ENCODE results near the gene MMAA. TPM values are rescaled to one million over a fixed set of nuclear protein-coding genes. Genes with fewer than 3 reads are reported as not detected.
A peak's percentile ranks its signal among the peaks of the same experiment; 100 is the strongest.
"Not testable (repeated sequence)": the region's sequence is repeated elsewhere in the genome, so short reads cannot be mapped to it uniquely, and the experiment has no call there.

The MMAA gene
- total and polyA plus RNA-seq, 9 donors: 4.4 to 7.8 (median 6.3) TPM

- Histone ChIP-seq H3K27ac (ENCODE audit: low read length) (no peak overlapping the region), H3K4me1 (ENCODE audit: control insufficient read depth, insufficient read depth, low read length) (no peaks in the 10 kb centered on the region), H3K36me3 (ENCODE audit: control insufficient read depth, insufficient read depth, low read length) (no peaks in the 10 kb centered on the region), H3K4me3 (ENCODE audit: low read length) (no peak overlapping the region), H3K27me3 (ENCODE audit: control insufficient read depth, insufficient read depth, low read length) (no peaks in the 10 kb centered on the region), H3K9me3 (replicated peaks; ENCODE audit: control insufficient read depth, low read depth, low read length) (no peaks in the 10 kb centered on the region)
- no CpG with 5 or more reads among the region's 2 CpGs for WGBS (ENCODE audit: insufficient coverage)
- DNase-seq: no peak
These were observed 7.4 kb downstream of the MMAA start for GRCh38 chr4:145626623-145626982.

GRCh38 chr4:145635117-145635516, 15.9 kb downstream of the MMAA start:
- Histone ChIP-seq H3K36me3 (ENCODE audit: control insufficient read depth, insufficient read depth, low read length) (peaks cover 15% of the 10 kb centered on the region), H3K27ac (ENCODE audit: low read length) (no peak overlapping the region), H3K4me1 (ENCODE audit: control insufficient read depth, insufficient read depth, low read length) (peaks cover 10% of the 10 kb centered on the region), H3K4me3 (ENCODE audit: low read length) (no peak overlapping the region), H3K27me3 (ENCODE audit: control insufficient read depth, insufficient read depth, low read length) (no peaks in the 10 kb centered on the region), H3K9me3 (replicated peaks; ENCODE audit: control insufficient read depth, low read depth, low read length) (no peaks in the 10 kb centered on the region)
- whole genome bisulfite sequencing (ENCODE audit: insufficient coverage): no CpG with 5 or more reads among the region's 1 CpG
- DNase-seq: no peak

GRCh38 chr4:145635630-145636029, 16.4 kb downstream of the MMAA start:
- no peak overlapping the region for H3K27ac ChIP-seq (ENCODE audit: low read length)
- no peak for DNase-seq
- peaks cover 13% of the 10 kb centered on the region for H3K4me1 ChIP-seq (ENCODE audit: control insufficient read depth, insufficient read depth, low read length)
- no peak overlapping the region for H3K4me3 ChIP-seq (ENCODE audit: low read length)
- no peaks in the 10 kb centered on the region for H3K9me3 ChIP-seq (replicated peaks; ENCODE audit: control insufficient read depth, low read depth, low read length)
- peaks cover 15% of the 10 kb centered on the region for H3K36me3 ChIP-seq (ENCODE audit: control insufficient read depth, insufficient read depth, low read length)
- no peaks in the 10 kb centered on the region for H3K27me3 ChIP-seq (ENCODE audit: control insufficient read depth, insufficient read depth, low read length)

- Histone ChIP-seq H3K36me3 (ENCODE audit: control insufficient read depth, insufficient read depth, low read length) (peaks cover 7% of the 10 kb centered on the region), H3K27me3 (ENCODE audit: control insufficient read depth, insufficient read depth, low read length) (no peaks in the 10 kb centered on the region), H3K9me3 (replicated peaks; ENCODE audit: control insufficient read depth, low read depth, low read length) (no peaks in the 10 kb centered on the region), H3K27ac (ENCODE audit: low read length) (no peak overlapping the region), H3K4me1 (ENCODE audit: control insufficient read depth, insufficient read depth, low read length) (peaks cover 15% of the 10 kb centered on the region), H3K4me3 (ENCODE audit: low read length) (no peak overlapping the region)
- no CpG with 5 or more reads among the region's 6 CpGs for WGBS (ENCODE audit: insufficient coverage)
- no peak for DNase-seq
These were observed 20.1 kb downstream of the MMAA start for GRCh38 chr4:145639186-145639698.

- H3K36me3 ChIP-seq (ENCODE audit: control insufficient read depth, insufficient read depth, low read length); H3K27ac ChIP-seq (ENCODE audit: low read length); H3K4me3 ChIP-seq (ENCODE audit: low read length); H3K27me3 ChIP-seq (ENCODE audit: control insufficient read depth, insufficient read depth, low read length); H3K9me3 ChIP-seq (replicated peaks; ENCODE audit: control insufficient read depth, low read depth, low read length); H3K4me1 ChIP-seq (ENCODE audit: control insufficient read depth, insufficient read depth, low read length): not testable (repeated sequence)
- 25% methylated on average over 1 of the region's 2 CpGs for WGBS (ENCODE audit: insufficient coverage)
- DNase-seq: peak; percentile 49
These were observed 21.1 kb downstream of the MMAA start for GRCh38 chr4:145640236-145640635.

- Histone ChIP-seq H3K27ac (ENCODE audit: low read length) (no peak overlapping the region), H3K4me1 (ENCODE audit: control insufficient read depth, insufficient read depth, low read length) (peaks cover 5% of the 10 kb centered on the region), H3K4me3 (ENCODE audit: low read length) (no peak overlapping the region), H3K27me3 (ENCODE audit: control insufficient read depth, insufficient read depth, low read length) (no peaks in the 10 kb centered on the region), H3K36me3 (ENCODE audit: control insufficient read depth, insufficient read depth, low read length) (peaks cover 4% of the 10 kb centered on the region), H3K9me3 (replicated peaks; ENCODE audit: control insufficient read depth, low read depth, low read length) (no peaks in the 10 kb centered on the region)
- DNase-seq: no peak
- no CpG with 5 or more reads among the region's 1 CpG for WGBS (ENCODE audit: insufficient coverage)
These were observed 24.1 kb downstream of the MMAA start for GRCh38 chr4:145643295-145643694.

GRCh38 chr4:145644699-145645098, 25.5 kb downstream of the MMAA start:
- Histone ChIP-seq H3K27me3 (ENCODE audit: control insufficient read depth, insufficient read depth, low read length) (no peaks in the 10 kb centered on the region), H3K27ac (ENCODE audit: low read length) (no peak overlapping the region), H3K36me3 (ENCODE audit: control insufficient read depth, insufficient read depth, low read length) (no peaks in the 10 kb centered on the region), H3K4me3 (ENCODE audit: low read length) (no peak overlapping the region), H3K4me1 (ENCODE audit: control insufficient read depth, insufficient read depth, low read length) (peaks cover 5% of the 10 kb centered on the region), H3K9me3 (replicated peaks; ENCODE audit: control insufficient read depth, low read depth, low read length) (no peaks in the 10 kb centered on the region)
- 100% methylated on average over 1 of the region's 3 CpGs for WGBS (ENCODE audit: insufficient coverage)
- DNase-seq: no peak

- Histone ChIP-seq H3K9me3 (replicated peaks; ENCODE audit: control insufficient read depth, low read depth, low read length) (no peaks in the 10 kb centered on the region), H3K36me3 (ENCODE audit: control insufficient read depth, insufficient read depth, low read length) (peaks cover 22% of the 10 kb centered on the region), H3K27me3 (ENCODE audit: control insufficient read depth, insufficient read depth, low read length) (no peaks in the 10 kb centered on the region), H3K27ac (ENCODE audit: low read length) (no peak overlapping the region), H3K4me1 (ENCODE audit: control insufficient read depth, insufficient read depth, low read length) (no peaks in the 10 kb centered on the region), H3K4me3 (ENCODE audit: low read length) (no peak overlapping the region)
- WGBS (ENCODE audit: insufficient coverage): no CpG with 5 or more reads among the region's 1 CpG
- DNase-seq: no peak
These were observed 37.0 kb downstream of the MMAA start for GRCh38 chr4:145656156-145656555.

GRCh38 chr4:145660064-145660463, 40.9 kb downstream of the MMAA start:
- DNase-seq: no peak
- Histone ChIP-seq H3K4me1 (ENCODE audit: control insufficient read depth, insufficient read depth, low read length) (no peaks in the 10 kb centered on the region), H3K9me3 (replicated peaks; ENCODE audit: control insufficient read depth, low read depth, low read length) (no peaks in the 10 kb centered on the region), H3K27ac (ENCODE audit: low read length) (no peak overlapping the region), H3K4me3 (ENCODE audit: low read length) (no peak overlapping the region), H3K27me3 (ENCODE audit: control insufficient read depth, insufficient read depth, low read length) (no peaks in the 10 kb centered on the region), H3K36me3 (ENCODE audit: control insufficient read depth, insufficient read depth, low read length) (peaks cover 6% of the 10 kb centered on the region)
- WGBS (ENCODE audit: insufficient coverage): 81% methylated on average over 3 of the region's 3 CpGs

- Histone ChIP-seq H3K36me3 (ENCODE audit: control insufficient read depth, insufficient read depth, low read length) (no peaks in the 10 kb centered on the region), H3K4me1 (ENCODE audit: control insufficient read depth, insufficient read depth, low read length) (no peaks in the 10 kb centered on the region), H3K9me3 (replicated peaks; ENCODE audit: control insufficient read depth, low read depth, low read length) (no peaks in the 10 kb centered on the region), H3K4me3 (ENCODE audit: low read length) (no peak overlapping the region), H3K27me3 (ENCODE audit: control insufficient read depth, insufficient read depth, low read length) (no peaks in the 10 kb centered on the region), H3K27ac (ENCODE audit: low read length) (no peak overlapping the region)
- DNase-seq: peak; percentile 10
- 80% methylated on average over 1 of the region's 3 CpGs for WGBS (ENCODE audit: insufficient coverage)
These were observed 44.0 kb downstream of the MMAA start for GRCh38 chr4:145663194-145663593.

GRCh38 chr4:145665773-145666172, 46.6 kb downstream of the MMAA start:
- H3K27me3 ChIP-seq (ENCODE audit: control insufficient read depth, insufficient read depth, low read length): no peaks in the 10 kb centered on the region
- no peak overlapping the region for H3K4me3 ChIP-seq (ENCODE audit: low read length)
- H3K36me3 ChIP-seq (ENCODE audit: control insufficient read depth, insufficient read depth, low read length): no peaks in the 10 kb centered on the region
- DNase-seq: no peak
- 83% methylated on average over 1 of the region's 1 CpG for WGBS (ENCODE audit: insufficient coverage)
- no peak overlapping the region for H3K27ac ChIP-seq (ENCODE audit: low read length)
- H3K9me3 ChIP-seq (replicated peaks; ENCODE audit: control insufficient read depth, low read depth, low read length): no peaks in the 10 kb centered on the region
- no peaks in the 10 kb centered on the region for H3K4me1 ChIP-seq (ENCODE audit: control insufficient read depth, insufficient read depth, low read length)
